CD4-positive, alpha-beta T cell (primary cell): ENCODE data around the gene FBXO44. TPM values are rescaled to one million over a fixed set of nuclear protein-coding genes. Genes with fewer than 3 reads are reported as not detected.

Experiments
- ATAC-seq: fragments of 200-7000 bp; cut with Tn5 transposase; one replicate; pipeline ENCODE4 v1.10.0; 2022; ENCODE audit warnings: mild to moderate bottlenecking; ENCODE audit not compliant: poor library complexity
- CTCF ChIA-PET: fragments of 350-600 bp; sonication (Branson Sonifier 250); formaldehyde crosslinking; loops from one replicate; lab custom pipeline; 2021; ENCODE audit warnings: antibody characterized with exemption, inconsistent platforms; lab: Charles Lee
- POLR2A ChIA-PET: fragments of 350-600 bp; sonication (Branson Sonifier 250); formaldehyde crosslinking; loops from one replicate; lab custom pipeline; 2021; ENCODE audit warnings: antibody characterized with exemption, inconsistent platforms; lab: Charles Lee
- DNase-seq, 14 experiments: peaks; one replicate each; pipeline ENCODE4 v3.0.0-alpha.2; 2013 to 2020; ENCODE audit warnings: mixed read lengths in 2 of 14
- H3K27ac ChIP-seq, 2 donors: one replicate each; pipeline versions ENCODE4 v1.5.1 to v1.7.0; 2013; ENCODE audit warnings: low read length in 2 of 2, low read depth in 1 of 2, mild to moderate bottlenecking in 1 of 2
- H3K27me3 ChIP-seq, 2 experiments: 1 replicate in 1 of 2; 2 replicates in 1 of 2; pipeline versions ENCODE4 v1.6.1 to v1.7.0; 2013; ENCODE audit warnings: low read length in 2 of 2, control low read depth in 1 of 2, mild to moderate bottlenecking in 1 of 2, moderate library complexity in 1 of 2; ENCODE audit not compliant: insufficient read depth in 2 of 2, control insufficient read depth in 1 of 2
- H3K36me3 ChIP-seq: one replicate; pipeline ENCODE4 v1.6.1; 2013; ENCODE audit warnings: low read length, control low read depth; ENCODE audit not compliant: insufficient read depth
- H3K4me1 ChIP-seq: one replicate; pipeline ENCODE4 v1.6.1; 2013; ENCODE audit warnings: low read length, control low read depth; ENCODE audit not compliant: insufficient read depth
- H3K4me3 ChIP-seq: one replicate; pipeline ENCODE4 v1.5.1; 2013; ENCODE audit warnings: mild to moderate bottlenecking, low read length, moderate library complexity
- H3K9me3 ChIP-seq, 2 experiments: 1 replicate in 1 of 2; 2 replicates in 1 of 2; pipeline versions ENCODE4 v1.6.1 to v1.7.0; 2013; ENCODE audit warnings: low read length in 2 of 2, mild to moderate bottlenecking in 2 of 2, control low read depth in 1 of 2, moderate library complexity in 1 of 2; ENCODE audit not compliant: control insufficient read depth in 1 of 2, insufficient read depth in 1 of 2
- H3K27ac Mint-ChIP-seq: one replicate; pipeline ENCODE4 v1.8.0; 2020; ENCODE audit warnings: mixed read lengths
- H3K27me3 Mint-ChIP-seq: one replicate; pipeline ENCODE4 v1.8.0; 2021; ENCODE audit warnings: mixed read lengths
- H3K36me3 Mint-ChIP-seq: one replicate; pipeline ENCODE4 v1.8.0; 2021; ENCODE audit warnings: low read depth, mixed read lengths
- H3K4me1 Mint-ChIP-seq: one replicate; pipeline ENCODE4 v1.8.0; 2021; ENCODE audit warnings: low read depth, mixed read lengths
- H3K4me3 Mint-ChIP-seq: one replicate; pipeline ENCODE4 v1.8.0; 2020; ENCODE audit warnings: mild to moderate bottlenecking, mixed read lengths
- H3K9me3 Mint-ChIP-seq: one replicate; pipeline ENCODE4 v1.8.0; 2020; ENCODE audit warnings: mixed read lengths
- CTCF ChIP-seq: fragments of 200-600 bp; IDR thresholded peaks from one replicate; pipeline ENCODE4 v1.8.0; 2022; ENCODE audit warnings: antibody characterized with exemption, mild to moderate bottlenecking
- intact Hi-C, 2 experiments: fragments of 100-400 bp; cut with DNase I in 1 of 2; cut with micrococcal nuclease in 1 of 2; formaldehyde crosslinking; loops; one replicate each; pipeline versions ENCODE4 v1.15.1 to v1.9.0; 2023 to 2025; cut with DNase I, micrococcal nuclease
- total RNA-seq, 174 experiments: library from RNA in 2 of 174; stranded (reverse) in 2 of 174; gene quantifications; one replicate each; pipeline ENCODE4 v1.2.3 and lab custom pipeline; 2021 to 2026

FBXO44 gene
- total RNA-seq, 2 experiments from 2014 or later = 44.9 to 48.4 TPM

DNA sequence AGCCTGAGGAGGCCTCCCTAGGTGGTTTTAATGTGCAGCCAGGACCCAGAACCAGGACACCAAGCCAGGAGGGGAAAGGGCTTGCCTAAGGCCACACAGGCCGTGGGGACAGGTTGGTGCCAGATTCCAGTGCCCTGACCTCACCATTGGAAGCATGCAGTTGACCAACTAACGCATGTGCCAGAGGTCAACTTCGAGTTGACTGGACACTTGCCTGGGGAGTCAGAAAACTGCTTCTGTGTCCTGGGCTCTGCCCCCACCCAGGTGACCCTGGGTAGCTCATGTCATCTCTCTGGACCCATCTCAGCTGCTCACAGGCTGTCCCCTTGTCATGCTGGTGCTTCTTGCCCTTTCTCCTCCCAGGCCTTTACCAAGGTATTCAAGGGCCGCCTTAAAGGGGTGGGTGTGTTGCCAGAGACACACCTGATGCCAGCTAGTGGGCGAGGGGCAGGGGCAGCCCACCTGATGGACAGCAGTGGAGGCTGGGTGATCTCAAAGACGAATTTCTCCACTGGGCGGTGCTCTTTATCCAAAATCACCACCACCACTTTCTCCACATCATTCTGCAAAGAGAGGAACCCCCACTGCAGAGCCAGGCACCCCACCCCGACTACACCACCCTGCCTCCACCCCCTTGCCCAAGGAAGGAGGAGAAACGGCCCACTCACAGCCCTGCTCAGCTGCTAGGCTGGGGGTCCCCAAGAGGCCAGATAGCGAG lies 21.9 kb downstream of the FBXO44 start:
- ChIA-PET CTCF (no interaction called here), POLR2A (no interaction called here)
- Histone ChIP-seq H3K36me3 (peaks cover 34% of the 10 kb centered on the region), H3K4me1 (peaks cover 20% of the 10 kb centered on the region), H3K9me3 (no peaks in the 10 kb centered on the region), H3K27ac (no peak overlapping the region), H3K27me3 (no peaks in the 10 kb centered on the region), H3K4me3 (no peak overlapping the region)
- H3K27me3 Mint-ChIP-seq = no peaks in the 10 kb centered on the region
- intact Hi-C loops = no loop called here
- no peak overlapping the region for H3K27ac Mint-ChIP-seq
- no peak for ATAC-seq
- H3K4me3 Mint-ChIP-seq = no peak overlapping the region
- no peak for DNase-seq
- H3K9me3 Mint-ChIP-seq = no peaks in the 10 kb centered on the region
- H3K4me1 Mint-ChIP-seq = peaks cover 15% of the 10 kb centered on the region
- H3K36me3 Mint-ChIP-seq = peaks cover 26% of the 10 kb centered on the region
- no peak for TF ChIP-seq CTCF

DNA sequence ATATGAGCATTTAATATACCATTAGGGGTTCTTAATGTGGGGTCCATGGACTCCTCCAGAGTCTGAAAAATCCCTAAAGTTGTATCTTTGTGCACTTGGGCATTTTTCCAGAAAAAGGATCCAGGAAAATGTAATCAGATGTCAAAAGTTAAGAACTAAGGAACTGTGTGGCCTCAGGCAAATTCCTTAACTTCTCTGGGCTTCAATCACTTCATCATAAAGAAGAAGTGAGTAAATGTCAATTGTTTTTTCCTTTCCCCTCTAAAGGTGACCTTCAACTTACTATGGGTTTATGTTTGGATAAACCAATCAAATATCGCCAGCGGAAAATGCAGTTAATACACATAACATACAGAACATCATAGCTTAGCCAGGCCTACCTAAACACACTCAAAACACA lies 23.8 kb downstream of the FBXO44 start:
- Histone ChIP-seq H3K4me3 (no peak overlapping the region), H3K4me1 (peaks cover 26% of the 10 kb centered on the region), H3K27me3 (no peaks in the 10 kb centered on the region), H3K9me3 (no peaks in the 10 kb centered on the region), H3K27ac (no peak overlapping the region), H3K36me3 (peaks cover 24% of the 10 kb centered on the region)
- H3K36me3 Mint-ChIP-seq = peaks cover 25% of the 10 kb centered on the region
- ChIA-PET POLR2A (no interaction called here), CTCF (interaction anchor here (0.8 to 1.9 kb wide), 2 partner anchors 14 to 28 kb away, joined by 3 to 9 read pairs; partner anchors contain the start of gene FBXO6)
- intact Hi-C loops = no loop called here
- DNase-seq (no peak), ATAC-seq (no peak)
- no peak for TF ChIP-seq CTCF
- peaks cover 22% of the 10 kb centered on the region for H3K4me1 Mint-ChIP-seq
- peak overlapping the region; percentile 80 for H3K4me3 Mint-ChIP-seq
- peak overlapping the region; percentile 31 for H3K27ac Mint-ChIP-seq
- no peaks in the 10 kb centered on the region for H3K9me3 Mint-ChIP-seq
- H3K27me3 Mint-ChIP-seq = no peaks in the 10 kb centered on the region

GRCh38 chr1:11680270-11681070 lies 25.8 kb downstream of the FBXO44 start:
- Mint-ChIP-seq H3K4me1 (peaks cover 22% of the 10 kb centered on the region), H3K27ac (peak overlapping the region; percentile 44), H3K9me3 (no peaks in the 10 kb centered on the region), H3K27me3 (no peaks in the 10 kb centered on the region), H3K36me3 (peaks cover 11% of the 10 kb centered on the region), H3K4me3 (peak overlapping the region; percentile 86)
- Histone ChIP-seq H3K9me3 (no peaks in the 10 kb centered on the region), H3K27me3 (no peaks in the 10 kb centered on the region), H3K27ac (peak overlapping the region; percentile 22 to 35), H3K36me3 (peaks cover 12% of the 10 kb centered on the region), H3K4me1 (peaks cover 26% of the 10 kb centered on the region), H3K4me3 (peak overlapping the region; percentile 99)
- intact Hi-C loops = loop anchor here in 1 of 2 experiments (1.0 to 5.0 kb wide), 4 partner anchors 26 to 122 kb away; partner anchors contain the start of genes FBXO2 and FBXO44
- ChIA-PET POLR2A (interaction anchor here (1.3 to 3.5 kb wide), 5 partner anchors 10 to 230 kb away, joined by 5 to 42 read pairs (median 11); partner anchors contain the start of genes DRAXIN and FBXO6), CTCF (interaction anchor here (1.6 to 3.3 kb wide), 4 partner anchors 16 to 39 kb away, joined by 6 to 16 read pairs (median 13); partner anchors contain the start of gene FBXO6)
- peak in 1 of 14 experiments; percentile 8 for DNase-seq
- no peak for TF ChIP-seq CTCF
- ATAC-seq = peak; percentile 4
